Stimulated activated CD4-positive, alpha-beta T cell treated with anti-CD3 and anti-CD28 coated beads, Interleukin-15, amount 100 ng/mL, for 1 hour (primary cell): Measurements from ENCODE around the gene INSIG1.

Source experiments
- DNase-seq, 2 donors: peaks; one replicate each; pipeline ENCODE4 v3.0.0-alpha.2; 2020; ENCODE audit warnings: low read depth in 1 of 2, low spot score in 1 of 2

INSIG1 gene

GRCh38 chr7:155324012-155324917 lies 26.6 kb downstream of the INSIG1 start:
- DNase-seq = no peak

GRCh38 chr7:155324918-155325235 lies 27.2 kb downstream of the INSIG1 start:
- no peak for DNase-seq

- DNase-seq = no peak
Observed at GRCh38 chr7:155326385-155326784, 28.7 kb downstream of the INSIG1 start.

GRCh38 chr7:155327590-155328320 lies 30.1 kb downstream of the INSIG1 start:
- DNase-seq = no peak

GRCh38 chr7:155329225-155329624 lies 31.5 kb downstream of the INSIG1 start:
- no peak for DNase-seq

- no peak for DNase-seq
Observed at GRCh38 chr7:155331396-155331795, 33.7 kb downstream of the INSIG1 start.

GRCh38 chr7:155333346-155334234 lies 35.9 kb downstream of the INSIG1 start:
- no peak for DNase-seq

- no peak for DNase-seq
Observed at GRCh38 chr7:155336812-155337602, 39.3 kb downstream of the INSIG1 start.

GRCh38 chr7:155337946-155338631 lies 40.4 kb downstream of the INSIG1 start:
- DNase-seq = no peak

- peak in 1 of 2 donors; percentile 17 for DNase-seq
Observed at GRCh38 chr7:155338632-155339320, 41.1 kb downstream of the INSIG1 start.

- no peak for DNase-seq
Observed at GRCh38 chr7:155339474-155339873, 41.8 kb downstream of the INSIG1 start.

GRCh38 chr7:155340071-155340531 lies 42.4 kb downstream of the INSIG1 start:
- no peak for DNase-seq

- DNase-seq = no peak
Observed at GRCh38 chr7:155340721-155341120, 43.0 kb downstream of the INSIG1 start.

- DNase-seq = no peak
Observed at GRCh38 chr7:155341463-155341983, 43.8 kb downstream of the INSIG1 start.

- no peak for DNase-seq
Observed at GRCh38 chr7:155342313-155342712, 44.6 kb downstream of the INSIG1 start.

- no peak for DNase-seq
Observed at GRCh38 chr7:155343150-155343549, 45.5 kb downstream of the INSIG1 start.

GRCh38 chr7:155343661-155344121 lies 46.0 kb downstream of the INSIG1 start:
- no peak for DNase-seq

- DNase-seq = peak in 1 of 2 donors; percentile 21
Observed at GRCh38 chr7:155344270-155344617, 46.6 kb downstream of the INSIG1 start.
